HCT116 (cell line): Measurements from ENCODE around the gene SIPA1L3. TPM values are rescaled to one million over a fixed set of nuclear protein-coding genes. Genes with fewer than 3 reads are reported as not detected.

Experiments
- ATAC-seq: fragments of 200-7000 bp; cut with Tn5 transposase; 2 replicates; pipeline ENCODE4 v1.9.1; 2020; ENCODE audit warnings: mild to moderate bottlenecking, moderate library complexity
- BruUV-seq: library from RNA; stranded (reverse); fragments of 400-500 nt; replicated peaks from 2 replicates; lab custom pipeline; 2021; lab: Mats Ljungman, UMichigan
- CTCF ChIA-PET: fragments of 300-600 bp; sonication (Branson Sonifier 250); formaldehyde crosslinking; loops from one replicate; lab custom pipeline; 2021; ENCODE audit warnings: antibody characterized with exemption; lab: Charles Lee
- POLR2A ChIA-PET: fragments of 300-600, 350-600 bp; sonication (Branson Sonifier 250); formaldehyde crosslinking; loops from one replicate; lab custom pipeline; 2021; ENCODE audit warnings: antibody characterized with exemption; lab: Charles Lee
- RAD21 ChIA-PET, 2 experiments: fragments of 300-600 bp; sonication (Branson Sonifier 250); formaldehyde crosslinking; loops; one replicate each; lab custom pipeline; 2023; ENCODE audit warnings: low total read pairs in 2 of 2; ENCODE audit not compliant: uncharacterized antibody in 2 of 2, unreplicated experiment in 2 of 2, low non-redundant PET in 1 of 2; lab: Charles Lee
- DNase-seq: peaks from one replicate; pipeline ENCODE4 v3.0.0-alpha.2; 2010; ENCODE audit warnings: low read depth, low spot score
- H2AFZ ChIP-seq: fragments of 200-600 bp; shearing (Covaris generic), sonication (generic); 2 replicates; pipeline ENCODE4 v1.6.1; 2017; ENCODE audit warnings: low read depth, mixed run types, mixed read lengths, antibody characterized with exemption, low read length; ENCODE audit not compliant: poor library complexity, severe bottlenecking
- H3K27ac ChIP-seq: 2 replicates; pipeline ENCODE4 v1.5.1; 2012; ENCODE audit warnings: low read depth, low read length
- H3K27me3 ChIP-seq: fragments of 200-600 bp; sonication (generic); 2 replicates; pipeline ENCODE4 v1.6.1; 2016; ENCODE audit warnings: mixed run types, low read length, mixed read lengths; ENCODE audit not compliant: insufficient read depth
- H3K36me3 ChIP-seq, 2 experiments: fragments of 200-500 bp in 1 of 2; fragments of 200-600 bp in 1 of 2; sonication (Bioruptor generic) in 1 of 2; sonication (generic) in 1 of 2; 2 replicates each; pipeline versions ENCODE4 v1.5.1 to v1.6.1; 2014 to 2016; ENCODE audit warnings: low read length in 2 of 2, inconsistent platforms in 1 of 2, mixed read lengths in 1 of 2, mixed run types in 1 of 2; ENCODE audit not compliant: insufficient read depth in 2 of 2, control insufficient read depth in 1 of 2
- H3K4me1 ChIP-seq, 2 experiments: fragments of 200-600 bp in 1 of 2; sonication (generic) in 1 of 2; 2 replicates each; pipeline versions ENCODE4 v1.5.1 to v1.6.1; 2012 to 2017; ENCODE audit warnings: low read length in 2 of 2, inconsistent platforms in 1 of 2, mild to moderate bottlenecking in 1 of 2, mixed read lengths in 1 of 2, mixed run types in 1 of 2, moderate library complexity in 1 of 2; ENCODE audit not compliant: insufficient read depth in 2 of 2, control insufficient read depth in 1 of 2
- H3K4me2 ChIP-seq: fragments of 200-600 bp; sonication (generic); 2 replicates; pipeline ENCODE4 v1.6.1; 2017; ENCODE audit warnings: mixed run types, low read length, mixed read lengths
- H3K4me3 ChIP-seq, 2 experiments: fragments of 200-600 bp in 1 of 2; sonication (generic) in 1 of 2; replicated peaks in 1 of 2; 2 replicates each; pipeline ENCODE4 v1.5.1; 2011 to 2016; ENCODE audit warnings: low read length in 2 of 2, control low read depth in 1 of 2, low read depth in 1 of 2, mild to moderate bottlenecking in 1 of 2, mixed read lengths in 1 of 2, mixed run types in 1 of 2
- H3K79me2 ChIP-seq: fragments of 200-600 bp; sonication (generic); 2 replicates; pipeline ENCODE4 v1.6.1; 2017; ENCODE audit warnings: mild to moderate bottlenecking, mixed run types, low read length, moderate library complexity, mixed read lengths; ENCODE audit not compliant: insufficient read depth
- H3K9ac ChIP-seq: fragments of 200-600 bp; sonication (generic); 2 replicates; pipeline ENCODE4 v1.6.1; 2016; ENCODE audit warnings: low read length, mixed read lengths
- H3K9me2 ChIP-seq: fragments of 200-600 bp; sonication (generic), shearing (Covaris generic); 2 replicates; pipeline ENCODE4 v1.6.1; 2017; ENCODE audit warnings: mixed run types, mild to moderate bottlenecking, moderate library complexity; ENCODE audit not compliant: insufficient read depth
- H3K9me3 ChIP-seq, 2 experiments: fragments of 200-500 bp in 1 of 2; fragments of 200-600 bp in 1 of 2; sonication (Bioruptor generic) in 1 of 2; sonication (generic) in 1 of 2; 2 replicates each; pipeline ENCODE4 v1.6.1; 2014 to 2017; ENCODE audit warnings: low read length in 2 of 2, mixed read lengths in 2 of 2, inconsistent platforms in 1 of 2, low read depth in 1 of 2, mild to moderate bottlenecking in 1 of 2, mixed run types in 1 of 2, moderate library complexity in 1 of 2; ENCODE audit not compliant: control insufficient read depth in 1 of 2, insufficient read depth in 1 of 2
- H4K20me1 ChIP-seq: fragments of 200-600 bp; sonication (generic), shearing (Covaris generic); 2 replicates; pipeline ENCODE4 v1.6.1; 2017; ENCODE audit warnings: mixed run types, mild to moderate bottlenecking, moderate library complexity; ENCODE audit not compliant: insufficient read depth
- POLR2A ChIP-seq: IDR thresholded peaks from 2 replicates; pipeline ENCODE4 v1.7.0; 2011; ENCODE audit warnings: borderline replicate concordance; ENCODE audit not compliant: insufficient read depth, insufficient read length; ENCODE audit errors: extremely low read depth
- intact Hi-C: fragments of 100-400 bp; cut with micrococcal nuclease; formaldehyde crosslinking; loops from 2 replicates; pipeline ENCODE4 v1.10.0; 2022
- total RNA-seq: library from RNA; stranded (reverse); gene quantifications from one replicate; pipeline ENCODE4 v1.2.1, GENCODE V29; 2021; ENCODE audit not compliant: unreplicated experiment
- TF ChIP-seq, protein P1 (sequence below): IDR thresholded peaks from 2 replicates; pipeline ENCODE4 v1.6.1; 2012

SIPA1L3 gene
- total RNA-seq, 1 experiment from 2014 or later: 41.8 TPM

DNA sequence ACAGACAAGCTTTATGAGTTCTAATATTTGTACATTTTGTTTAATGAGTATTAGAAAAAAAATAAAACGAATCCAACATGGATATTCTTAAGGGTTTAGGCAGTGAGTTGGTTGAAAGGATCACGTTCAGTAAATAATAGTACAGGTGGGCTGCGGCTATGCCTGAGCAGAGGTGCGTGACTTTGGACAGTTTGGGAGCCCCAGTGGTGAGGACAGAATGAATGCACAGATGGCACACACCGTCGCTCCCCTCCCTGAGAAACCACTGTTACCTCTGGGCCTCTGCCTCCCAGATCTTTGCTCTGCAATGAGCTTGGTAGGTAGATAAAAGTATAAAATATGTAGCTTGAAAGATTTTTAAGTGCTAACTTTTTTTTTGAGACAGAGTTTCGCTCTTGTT, 153.3 kb downstream of the SIPA1L3 start:
- BruUV-seq: no TSS peak
- ChIA-PET POLR2A (interaction anchor here (1.2 kb wide), 1 partner anchor 55 kb away, joined by 3 read pairs; no protein-coding TSS in a partner anchor), RAD21 (no interaction called here), CTCF (no interaction called here)
- no peak overlapping the region for H3K4me2 ChIP-seq
- no peaks in the 10 kb centered on the region for H3K36me3 ChIP-seq
- H3K9me3 ChIP-seq: no peaks in the 10 kb centered on the region
- H3K9ac ChIP-seq: no peak overlapping the region
- no peaks in the 10 kb centered on the region for H3K27me3 ChIP-seq
- no peak for TF ChIP-seq POLR2A
- TF ChIP-seq, all 23 proteins: peak for 0
- Histone ChIP-seq H3K9me2 (no peaks in the 10 kb centered on the region), H3K79me2 (peaks cover 10% of the 10 kb centered on the region; the same call in 1 of the 2 replicates), H2AFZ (no peak overlapping the region), H3K27ac (no peak overlapping the region), H3K4me3 (no peak overlapping the region), H4K20me1 (no peaks in the 10 kb centered on the region), H3K4me1 (peaks cover 4 to 20% of the 10 kb centered on the region in 2 experiments; a peak in 3 of 4 replicates)
- DNase-seq: no peak
- ATAC-seq: no peak
- intact Hi-C loops: no loop called here

- no peaks in the 10 kb centered on the region for H4K20me1 ChIP-seq
- no peaks in the 10 kb centered on the region for H3K36me3 ChIP-seq
- no peak overlapping the region for H3K9ac ChIP-seq
- H3K27me3 ChIP-seq: no peaks in the 10 kb centered on the region
- intact Hi-C loops: no loop called here
- POLR2A ChIA-PET: no interaction called here
- no peak overlapping the region for H2AFZ ChIP-seq
- TF ChIP-seq, protein P1, sequence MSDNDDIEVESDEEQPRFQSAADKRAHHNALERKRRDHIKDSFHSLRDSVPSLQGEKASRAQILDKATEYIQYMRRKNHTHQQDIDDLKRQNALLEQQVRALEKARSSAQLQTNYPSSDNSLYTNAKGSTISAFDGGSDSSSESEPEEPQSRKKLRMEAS: no peak
- no peak overlapping the region for H3K4me3 ChIP-seq
- peak; percentile 63; the same call in 1 of the 2 replicates for ATAC-seq
- H3K4me2 ChIP-seq: 0 out of 2 replicates have a peak overlapping the region, but pooled peaks have one; percentile 3
- no peak for DNase-seq
- BruUV-seq: no TSS peak
- H3K27ac ChIP-seq: no peak overlapping the region
- no peaks in the 10 kb centered on the region for H3K9me2 ChIP-seq
- H3K9me3 ChIP-seq: no peaks in the 10 kb centered on the region
- RAD21 ChIA-PET: interaction anchor here in 1 of 2 experiments (0.6 kb wide), 1 partner anchor 13 kb away, joined by 8 read pairs; no protein-coding TSS in a partner anchor
- peaks cover 4 to 20% of the 10 kb centered on the region in 2 experiments; a peak in 3 of 4 replicates for H3K4me1 ChIP-seq
- CTCF ChIA-PET: no interaction called here
- H3K79me2 ChIP-seq: peaks cover 10% of the 10 kb centered on the region; the same call in 1 of the 2 replicates
Observed at GRCh38 chr19:38061294-38061693, 154.3 kb downstream of the SIPA1L3 start.
